GM12872 (cell line): ENCODE measurements around the gene GABRR2.

ENCODE experiments used
- TF ChIP-seq, protein P1 (sequence below): IDR thresholded peaks from 3 replicates; pipeline ENCODE4 v1.5.1; 2011; ENCODE audit warnings: low read depth, mild to moderate bottlenecking, low read length, moderate library complexity; ENCODE audit not compliant: insufficient read depth

GABRR2 gene

GRCh38 chr6:89347825-89348224 lies 32.7 kb upstream of the GABRR2 start:
- TF ChIP-seq, protein P1, sequence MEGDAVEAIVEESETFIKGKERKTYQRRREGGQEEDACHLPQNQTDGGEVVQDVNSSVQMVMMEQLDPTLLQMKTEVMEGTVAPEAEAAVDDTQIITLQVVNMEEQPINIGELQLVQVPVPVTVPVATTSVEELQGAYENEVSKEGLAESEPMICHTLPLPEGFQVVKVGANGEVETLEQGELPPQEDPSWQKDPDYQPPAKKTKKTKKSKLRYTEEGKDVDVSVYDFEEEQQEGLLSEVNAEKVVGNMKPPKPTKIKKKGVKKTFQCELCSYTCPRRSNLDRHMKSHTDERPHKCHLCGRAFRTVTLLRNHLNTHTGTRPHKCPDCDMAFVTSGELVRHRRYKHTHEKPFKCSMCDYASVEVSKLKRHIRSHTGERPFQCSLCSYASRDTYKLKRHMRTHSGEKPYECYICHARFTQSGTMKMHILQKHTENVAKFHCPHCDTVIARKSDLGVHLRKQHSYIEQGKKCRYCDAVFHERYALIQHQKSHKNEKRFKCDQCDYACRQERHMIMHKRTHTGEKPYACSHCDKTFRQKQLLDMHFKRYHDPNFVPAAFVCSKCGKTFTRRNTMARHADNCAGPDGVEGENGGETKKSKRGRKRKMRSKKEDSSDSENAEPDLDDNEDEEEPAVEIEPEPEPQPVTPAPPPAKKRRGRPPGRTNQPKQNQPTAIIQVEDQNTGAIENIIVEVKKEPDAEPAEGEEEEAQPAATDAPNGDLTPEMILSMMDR, result no peak

GRCh38 chr6:89346433-89346832 lies 31.3 kb upstream of the GABRR2 start:
- TF ChIP-seq, protein P1, result no peak

DNA sequence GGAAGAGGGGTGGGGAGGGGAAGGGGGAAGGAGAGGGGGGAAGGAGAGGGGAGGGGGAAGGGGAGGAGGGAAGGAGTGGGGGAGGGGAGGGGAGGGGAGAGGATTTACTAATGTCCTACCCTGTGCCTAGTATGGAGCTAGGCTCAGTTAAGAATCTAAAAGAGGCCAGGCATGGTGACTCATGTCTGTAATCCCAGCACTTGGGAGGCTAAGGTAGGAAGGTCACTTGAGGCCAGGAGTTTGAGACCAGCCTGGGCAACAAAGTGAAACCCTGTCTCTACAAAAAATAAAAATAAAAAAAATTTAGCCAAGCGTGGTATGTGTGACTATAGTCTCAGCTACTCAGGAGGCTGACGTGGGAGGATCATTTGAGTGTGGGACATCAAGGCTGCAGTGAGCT lies 24.5 kb upstream of the GABRR2 start:
- TF ChIP-seq, protein P1, result no peak

DNA sequence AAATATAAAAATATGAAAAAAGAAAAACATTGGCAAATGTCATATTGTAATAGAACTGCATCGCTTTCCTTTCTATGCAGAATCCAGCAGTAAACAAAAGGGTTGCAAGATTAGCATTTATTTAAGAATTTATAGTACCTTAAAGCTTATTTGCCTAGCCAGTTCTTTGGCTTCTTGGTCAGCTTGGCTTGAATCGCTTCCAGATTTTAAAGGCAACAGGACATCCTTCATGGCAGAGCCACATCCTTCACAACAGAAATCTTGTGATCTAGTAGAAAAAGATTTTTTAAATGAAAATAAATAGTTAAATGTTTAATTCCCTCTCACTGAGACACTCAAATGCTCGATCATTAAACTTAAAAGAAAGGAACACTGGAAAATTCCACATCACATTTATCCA lies 20.1 kb upstream of the GABRR2 start:
- TF ChIP-seq, protein P1, result no peak

GRCh38 chr6:89330910-89331309 lies 15.8 kb upstream of the GABRR2 start:
- TF ChIP-seq, protein P1, result no peak

DNA sequence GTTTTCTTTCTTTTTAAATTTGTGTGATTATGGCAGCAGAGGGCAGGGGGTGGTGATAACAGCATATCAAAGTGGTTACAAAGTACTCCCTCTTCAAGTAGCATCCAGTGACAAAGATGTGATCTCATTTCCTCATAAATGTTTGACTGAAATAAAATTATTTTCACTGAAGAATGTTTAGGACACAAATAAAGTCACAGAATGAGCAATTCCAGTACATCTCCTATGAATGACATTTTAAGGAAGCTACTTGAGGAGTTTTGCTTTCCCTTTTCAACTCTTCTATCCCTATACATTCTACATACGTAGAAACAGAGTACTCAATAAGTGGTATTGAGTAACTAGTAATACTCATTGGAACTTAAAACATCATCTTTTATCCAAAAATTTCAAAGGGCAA lies 13.9 kb upstream of the GABRR2 start:
- TF ChIP-seq, protein P1, result no peak

GRCh38 chr6:89324304-89324703 lies 9.2 kb upstream of the GABRR2 start:
- TF ChIP-seq, protein P1, result no peak

- TF ChIP-seq, protein P1, result no peak
Observed at GRCh38 chr6:89323511-89323971, 8.4 kb upstream of the GABRR2 start.
